ENCODE results near the gene JARID2.

GRCh38 chr6:15335916-15336315 is 90.0 kb downstream of the JARID2 start:
- no peak for TF ChIP-seq MXI1 (IDR thresholded peaks at IDR 0.05; ENCODE audit: borderline replicate concordance, low read depth, low read length)
- no peak for TF ChIP-seq CTCF (conservative IDR thresholded peaks at IDR 0.05; ENCODE audit: low read depth, low read length)
- no peak for TF ChIP-seq SMC3 (IDR thresholded peaks at IDR 0.05; ENCODE audit: low read depth, low read length)
- no peak for TF ChIP-seq FOS (IDR thresholded peaks at IDR 0.05; ENCODE audit: low read depth, low read length)
- TF ChIP-seq MAZ (IDR thresholded peaks at IDR 0.05; ENCODE audit: borderline replicate concordance, low read depth, low read length), result no peak
- TF ChIP-seq POLR2A (IDR thresholded peaks at IDR 0.05; ENCODE audit: low read depth, low read length), result no peak
- TF ChIP-seq RFX5 (IDR thresholded peaks at IDR 0.05; ENCODE audit: low read depth, low read length), result no peak
- TF ChIP-seq RAD21 (IDR thresholded peaks at IDR 0.05; ENCODE audit: low read length), result no peak
- TF ChIP-seq CHD1 (IDR thresholded peaks at IDR 0.05; ENCODE audit: low read depth, low read length), result no peak
- no peak for TF ChIP-seq MAFK (IDR thresholded peaks at IDR 0.05; ENCODE audit: low read depth, low read length)
- no peak for TF ChIP-seq ELK1 (IDR thresholded peaks at IDR 0.05; ENCODE audit: borderline replicate concordance, low read depth, low read length)
